KBM-7 (cell line): Measurements from ENCODE around the gene SNRPD3.
"Not testable (repeated sequence)": the region's sequence is repeated elsewhere in the genome, so short reads cannot be mapped to it uniquely, and the experiment has no call there.

Experiments
- DNase-seq: peaks from one replicate; pipeline ENCODE4 v3.0.0-alpha.2; 2015
- in situ Hi-C: fragments of 300-500 bp; cut with MboI; formaldehyde crosslinking; loops from 2 replicates; pipeline ENCODE4 v1.14.3; 2020; ENCODE audit warnings: low sequenced_read_pairs, low pct_unique_long_range_greater_than_20kb, mixed read lengths

The SNRPD3 gene

GRCh38 chr22:24526191-24526590 lies 29.6 kb upstream of the SNRPD3 start:
- DNase-seq = no peak
- in situ Hi-C loops = no loop called here

- no peak for DNase-seq
- in situ Hi-C loops = no loop called here
Measured at GRCh38 chr22:24529898-24530297, 25.9 kb upstream of the SNRPD3 start.

GRCh38 chr22:24530968-24531367 lies 24.8 kb upstream of the SNRPD3 start:
- in situ Hi-C loops, DNase-seq: not testable (repeated sequence)

GRCh38 chr22:24532075-24532474 lies 23.7 kb upstream of the SNRPD3 start:
- in situ Hi-C loops = no loop called here
- no peak for DNase-seq

GRCh38 chr22:24535348-24535747 lies 20.5 kb upstream of the SNRPD3 start:
- DNase-seq = no peak
- in situ Hi-C loops = no loop called here

- DNase-seq = no peak
- in situ Hi-C loops = no loop called here
Measured at GRCh38 chr22:24536089-24536488, 19.7 kb upstream of the SNRPD3 start.

- in situ Hi-C loops = no loop called here
- no peak for DNase-seq
Measured at GRCh38 chr22:24540470-24540869, 15.3 kb upstream of the SNRPD3 start.

- in situ Hi-C loops = no loop called here
- DNase-seq = peak; percentile 12
Measured at GRCh38 chr22:24541681-24542515, 13.9 kb upstream of the SNRPD3 start.

GRCh38 chr22:24542641-24543040 lies 13.2 kb upstream of the SNRPD3 start:
- in situ Hi-C loops = no loop called here
- no peak for DNase-seq

GRCh38 chr22:24543185-24543601 lies 12.6 kb upstream of the SNRPD3 start:
- DNase-seq = no peak
- in situ Hi-C loops = no loop called here

- DNase-seq = no peak
- in situ Hi-C loops = no loop called here
Measured at GRCh38 chr22:24543679-24544243, 12.0 kb upstream of the SNRPD3 start.

- in situ Hi-C loops = no loop called here
- no peak for DNase-seq
Measured at GRCh38 chr22:24548812-24549211, 7.0 kb upstream of the SNRPD3 start.

GRCh38 chr22:24550028-24550901 lies 5.5 kb upstream of the SNRPD3 start:
- DNase-seq = peak; percentile 38
- in situ Hi-C loops = no loop called here

- DNase-seq = peak; percentile 17
- in situ Hi-C loops = no loop called here
Measured at GRCh38 chr22:24550902-24551435, 4.8 kb upstream of the SNRPD3 start.

GRCh38 chr22:24552503-24553286 lies 3.1 kb upstream of the SNRPD3 start:
- in situ Hi-C loops, DNase-seq: not testable (repeated sequence)

GRCh38 chr22:24553597-24554312 lies 2.0 kb upstream of the SNRPD3 start:
- DNase-seq = no peak
- in situ Hi-C loops = no loop called here

- DNase-seq = peak; percentile 55
- in situ Hi-C loops = no loop called here
Measured at GRCh38 chr22:24554313-24555164, 1.3 kb upstream of the SNRPD3 start, which contains the start of gene GUCD1. Gene GUCD1, minus strand, starts transcription at chr22:24555138. Its CDS starts 147 bp downstream, at chr22:24554991.
